SK-N-SH (cell line): Measurements from ENCODE around the gene EMILIN2. TPM values are rescaled to one million over a fixed set of nuclear protein-coding genes. Genes with fewer than 3 reads are reported as not detected.

Experiments
- CTCF ChIA-PET: fragments of 300-600, 350-600 bp; formaldehyde crosslinking; extraction: SDS; loops from one replicate; lab custom pipeline; 2021; lab: Yijun Ruan, JAX
- POLR2A ChIA-PET: fragments of 350-600 bp; sonication (Branson Sonifier 250); formaldehyde crosslinking; extraction: SDS; loops from one replicate; lab custom pipeline; 2020; ENCODE audit warnings: antibody characterized with exemption, inconsistent platforms; lab: Yijun Ruan, JAX
- DNase-seq: peaks from one replicate; pipeline ENCODE4 v3.0.0; 2012
- H2AFZ ChIP-seq: fragments of 200-600 bp; sonication (generic); 2 replicates; pipeline ENCODE4 v1.8.1; 2016; ENCODE audit warnings: antibody characterized with exemption, mild to moderate bottlenecking, low read depth
- H3F3A ChIP-seq: fragments of 200-600 bp; sonication (generic); replicated peaks from 2 replicates; pipeline ENCODE3; 2016; ENCODE audit warnings: antibody characterized with exemption, mild to moderate bottlenecking; ENCODE audit not compliant: insufficient read depth
- H3K27ac ChIP-seq, 2 experiments: fragments of 200-500 bp in 1 of 2; fragments of 200-600 bp in 1 of 2; sonication (Bioruptor generic) in 1 of 2; sonication (generic), shearing (Covaris generic) in 1 of 2; 2 replicates each; pipeline versions ENCODE4 v1.5.1 to v1.6.1; 2014 to 2016; ENCODE audit warnings: low read depth in 2 of 2, inconsistent platforms in 1 of 2, low read length in 1 of 2, mild to moderate bottlenecking in 1 of 2, mixed read lengths in 1 of 2
- H3K27me3 ChIP-seq: fragments of 200-600 bp; sonication (generic), shearing (Covaris generic); 2 replicates; pipeline ENCODE4 v1.6.1; 2016; ENCODE audit warnings: mixed run types; ENCODE audit not compliant: insufficient read depth
- H3K36me3 ChIP-seq, 2 experiments: fragments of 200-500 bp in 1 of 2; fragments of 200-600 bp in 1 of 2; sonication (Bioruptor generic) in 1 of 2; sonication (generic) in 1 of 2; replicated peaks in 1 of 2; 2 replicates each; pipeline versions ENCODE3 to v1.5.1; 2014 to 2016; ENCODE audit warnings: low read length in 1 of 2, mild to moderate bottlenecking in 1 of 2; ENCODE audit not compliant: insufficient read depth in 2 of 2, control insufficient read depth in 1 of 2
- H3K4me1 ChIP-seq, 2 experiments: fragments of 200-500 bp in 1 of 2; fragments of 200-600 bp in 1 of 2; sonication (Bioruptor generic) in 1 of 2; sonication (generic), shearing (Covaris generic) in 1 of 2; 2 replicates each; pipeline versions ENCODE4 v1.5.1 to v1.6.1; 2014 to 2016; ENCODE audit warnings: low read depth in 1 of 2, low read length in 1 of 2, mixed run types in 1 of 2; ENCODE audit not compliant: insufficient read depth in 2 of 2, control insufficient read depth in 1 of 2
- H3K4me2 ChIP-seq: fragments of 200-600 bp; sonication (generic), shearing (Covaris generic); 2 replicates; pipeline ENCODE4 v1.6.1; 2017; ENCODE audit warnings: mixed run types
- H3K4me3 ChIP-seq, 2 experiments: fragments of 200-500 bp in 1 of 2; fragments of 200-600 bp in 1 of 2; sonication (Bioruptor generic) in 1 of 2; sonication (generic), shearing (Covaris generic) in 1 of 2; 2 replicates each; pipeline versions ENCODE4 v1.5.1 to v1.8.1; 2014 to 2016; ENCODE audit warnings: low read depth in 2 of 2, inconsistent platforms in 1 of 2, low read length in 1 of 2, mild to moderate bottlenecking in 1 of 2, mixed read lengths in 1 of 2, moderate library complexity in 1 of 2
- H3K79me2 ChIP-seq: fragments of 200-600 bp; sonication (generic); 2 replicates; pipeline ENCODE4 v1.8.1; 2017; ENCODE audit warnings: mild to moderate bottlenecking; ENCODE audit not compliant: insufficient read depth
- H3K9ac ChIP-seq: fragments of 200-600 bp; sonication (generic); 2 replicates; pipeline ENCODE4 v1.6.1; 2017; ENCODE audit warnings: mixed run types
- H3K9me2 ChIP-seq: fragments of 200-600 bp; sonication (generic); 2 replicates; pipeline ENCODE4 v1.6.1; 2017; ENCODE audit warnings: mixed run types
- H3K9me3 ChIP-seq: fragments of 200-600 bp; sonication (generic); 2 replicates; pipeline ENCODE4 v1.6.1; 2017; ENCODE audit warnings: mixed run types, mild to moderate bottlenecking, moderate library complexity
- H4K20me1 ChIP-seq: fragments of 200-600 bp; sonication (generic); 2 replicates; pipeline ENCODE4 v1.6.1; 2017; ENCODE audit warnings: mild to moderate bottlenecking, mixed run types; ENCODE audit not compliant: insufficient read depth
- CHD2 ChIP-seq: fragments of 150-350 bp; IDR thresholded peaks from 2 replicates; pipeline ENCODE4 v1.6.1; 2018; ENCODE audit warnings: low read length; ENCODE audit not compliant: partially characterized antibody
- EZH2phosphoT487 ChIP-seq: fragments of 200-600 bp; sonication (generic); IDR thresholded peaks from 2 replicates; pipeline ENCODE4 v1.6.1; 2017; ENCODE audit warnings: low read depth, mixed run types, mild to moderate bottlenecking, antibody characterized with exemption, moderate library complexity, borderline replicate concordance
- JUND ChIP-seq: IDR thresholded peaks from 2 replicates; pipeline ENCODE4 v1.4.0; 2012
- MEF2A ChIP-seq: IDR thresholded peaks from 2 replicates; pipeline ENCODE4 v1.4.0; 2012; ENCODE audit warnings: low read depth, borderline replicate concordance
- NFIC ChIP-seq: IDR thresholded peaks from 2 replicates; pipeline ENCODE4 v1.4.0; 2012; ENCODE audit warnings: borderline replicate concordance
- POLR2AphosphoS5 ChIP-seq: IDR thresholded peaks from 2 replicates; pipeline ENCODE4 v1.6.1; 2012; ENCODE audit warnings: low read depth, low read length
- RCOR1 ChIP-seq: fragments of 150-350 bp; IDR thresholded peaks from 2 replicates; pipeline ENCODE4 v1.6.1; 2017; ENCODE audit warnings: antibody characterized with exemption, low read length
- RFX5 ChIP-seq: IDR thresholded peaks from 2 replicates; pipeline ENCODE4 v1.6.1; 2012; ENCODE audit warnings: mild to moderate bottlenecking, improper control_type of control experiment, low read length
- SIN3A ChIP-seq: IDR thresholded peaks from 2 replicates; pipeline ENCODE4 v1.6.1; 2012; ENCODE audit warnings: low read depth, mild to moderate bottlenecking, low read length, moderate library complexity, borderline replicate concordance
- USF2 ChIP-seq: fragments of 150-350 bp; IDR thresholded peaks from 2 replicates; pipeline ENCODE4 v1.6.1; 2017; ENCODE audit warnings: antibody characterized with exemption, low read length, low read depth, borderline replicate concordance
- WGBS: methylation state at CpG from one replicate; pipeline ENCODE4 v1.1.6; 2017; ENCODE audit warnings: low lambda C conversion rate; 5-methylcytosine and 5-hydroxymethylcytosine counted together
- polyA plus RNA-seq, 3 experiments: library from polyadenylated mRNA; depleted of rRNA; stranded (reverse); fragments of >200 nt; gene quantifications; 2 replicates each; pipeline ENCODE4 v1.2.3, GENCODE V29; 2012

The EMILIN2 gene
- polyA plus RNA-seq, 1 of the 3 experiments (the other 2 are of a cell fraction), result 1.4 TPM

GRCh38 chr18:2893056-2893455 is 46.2 kb downstream of the EMILIN2 start:
- POLR2A ChIA-PET, result no interaction called here

GRCh38 chr18:2893676-2894075 is 46.9 kb downstream of the EMILIN2 start:
- no peak overlapping the region for H3K4me2 ChIP-seq
- no peaks in the 10 kb centered on the region for H4K20me1 ChIP-seq
- H3K9me3 ChIP-seq, result no peaks in the 10 kb centered on the region
- CTCF ChIA-PET, result interaction anchor here (1.1 to 1.3 kb wide), 2 partner anchors 258 to 353 kb away, joined by 3 read pairs; no protein-coding TSS in a partner anchor
- no peaks in the 10 kb centered on the region for H3K79me2 ChIP-seq
- no peak for TF ChIP-seq CHD2
- no peak for TF ChIP-seq NFIC
- H3K36me3 ChIP-seq, result no peaks in the 10 kb centered on the region
- no peak for DNase-seq
- POLR2A ChIA-PET, result no interaction called here
- H3K27ac ChIP-seq, result no peak overlapping the region
- peaks cover 3 to 8% of the 10 kb centered on the region in 2 experiments; a peak in 2 of 4 replicates for H3K4me1 ChIP-seq
- no peaks in the 10 kb centered on the region for H3F3A ChIP-seq
- no peak overlapping the region for H3K4me3 ChIP-seq
- H2AFZ ChIP-seq, result no peak overlapping the region
- peaks cover 4% of the 10 kb centered on the region; the same call in 1 of the 2 replicates for H3K27me3 ChIP-seq
- no peaks in the 10 kb centered on the region for H3K9me2 ChIP-seq
- 100% methylated on average over 5 of the region's 5 CpGs for WGBS
- no peak overlapping the region for H3K9ac ChIP-seq

More at GRCh38 chr18:2893056-2893455, 46.2 kb downstream of the EMILIN2 start:
- 48% methylated on average over 4 of the region's 4 CpGs for WGBS
- no peak overlapping the region for H2AFZ ChIP-seq
- no peak overlapping the region for H3K9ac ChIP-seq
- no peak overlapping the region for H3K4me2 ChIP-seq
- peaks cover 0 to 3% of the 10 kb centered on the region in 2 experiments; a peak in 2 of 4 replicates for H3K4me1 ChIP-seq
- H3K9me3 ChIP-seq, result no peaks in the 10 kb centered on the region
- H3K36me3 ChIP-seq, result no peaks in the 10 kb centered on the region
- no peak overlapping the region for H3K4me3 ChIP-seq
- H3K9me2 ChIP-seq, result no peaks in the 10 kb centered on the region
- no peaks in the 10 kb centered on the region for H3F3A ChIP-seq
- DNase-seq, result no peak
- CTCF ChIA-PET, result interaction anchor here (1.1 to 1.3 kb wide), 2 partner anchors 259 to 353 kb away, joined by 3 read pairs; no protein-coding TSS in a partner anchor
- H3K27me3 ChIP-seq, result peaks cover 4% of the 10 kb centered on the region; the same call in 1 of the 2 replicates
- H3K27ac ChIP-seq, result no peak overlapping the region
- no peaks in the 10 kb centered on the region for H4K20me1 ChIP-seq
- TF ChIP-seq SIN3A (no peak), RFX5 (no peak), RCOR1 (no peak), USF2 (no peak)
- no peaks in the 10 kb centered on the region for H3K79me2 ChIP-seq

- H3K9ac ChIP-seq, result no peak overlapping the region
- no peak overlapping the region for H2AFZ ChIP-seq
- H3K79me2 ChIP-seq, result no peaks in the 10 kb centered on the region
- no peak overlapping the region for H3K27ac ChIP-seq
- no peak overlapping the region for H3K4me3 ChIP-seq
- 74% methylated on average over 9 of the region's 11 CpGs for WGBS
- H3K9me2 ChIP-seq, result no peaks in the 10 kb centered on the region
- no peaks in the 10 kb centered on the region for H3K36me3 ChIP-seq
- ChIA-PET POLR2A (no interaction called here), CTCF (interaction anchor here (0.9 to 2.3 kb wide), 3 partner anchors 11 to 352 kb away, joined by 3 to 5 read pairs (median 4); no protein-coding TSS in a partner anchor)
- no peaks in the 10 kb centered on the region for H4K20me1 ChIP-seq
- peaks cover 4% of the 10 kb centered on the region; the same call in 1 of the 2 replicates for H3K27me3 ChIP-seq
- H3K9me3 ChIP-seq, result no peaks in the 10 kb centered on the region
- no peaks in the 10 kb centered on the region for H3F3A ChIP-seq
- peaks cover 3 to 8% of the 10 kb centered on the region in 2 experiments; a peak in 2 of 4 replicates for H3K4me1 ChIP-seq
- no peak overlapping the region for H3K4me2 ChIP-seq
- no peak for TF ChIP-seq JUND
- no peak for TF ChIP-seq POLR2AphosphoS5
- no peak for TF ChIP-seq MEF2A
- TF ChIP-seq EZH2phosphoT487, result no peak
- no peak for DNase-seq
Measured at GRCh38 chr18:2894131-2894840, 47.5 kb downstream of the EMILIN2 start.
